ENCODE data around the gene CPXM1. TPM values are rescaled to one million over a fixed set of nuclear protein-coding genes. Genes with fewer than 3 reads are reported as not detected.

The CPXM1 gene
- 8.5 and 9.8 TPM in 2 replicates for total RNA-seq

DNA sequence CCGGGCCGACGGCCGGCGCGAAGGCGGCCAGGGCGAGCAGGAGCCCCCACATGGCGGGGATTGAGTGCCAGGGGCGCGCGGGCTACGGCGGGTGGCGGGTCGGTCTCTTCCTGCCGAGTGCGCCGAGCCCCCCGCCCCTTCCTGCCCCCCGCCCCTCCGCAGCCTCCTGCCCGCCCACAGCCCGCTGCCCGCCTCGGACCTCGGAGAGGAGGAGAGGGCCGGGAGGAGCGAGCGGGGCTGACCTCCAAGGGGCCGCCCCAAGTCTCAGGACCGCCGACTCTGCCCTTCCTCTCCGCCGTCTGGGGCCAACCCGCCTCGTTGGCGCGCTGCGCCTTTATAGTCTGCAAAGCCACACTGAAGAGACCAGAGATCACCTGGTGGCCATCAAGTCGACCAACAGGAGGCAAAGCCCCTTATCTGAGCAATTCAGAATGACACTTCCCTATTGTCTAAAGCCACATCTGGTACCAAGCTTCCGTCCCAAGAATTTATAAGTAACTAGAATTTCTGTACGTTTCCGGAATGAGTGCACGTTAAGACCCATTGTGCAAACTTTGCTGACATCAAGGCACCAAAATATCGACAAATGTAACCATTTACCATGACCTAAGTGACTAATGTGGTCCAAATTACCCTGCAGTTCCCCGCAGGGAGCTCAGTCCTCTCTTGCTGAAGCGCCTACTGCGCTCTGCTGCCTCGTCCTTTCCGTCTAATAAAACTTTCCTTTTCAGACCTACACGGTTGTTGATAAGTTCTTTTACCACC lies at the start of gene CPXM1:
TSS of gene CPXM1 (minus strand) at position 107 of the 765 bp plus-strand sequence. CDS start at position 52, 55 bp downstream.
- ChIA-PET POLR2A (interaction anchor here (0.5 to 1.9 kb wide), 4 partner anchors 11 to 727 kb away, joined by 3 to 7 read pairs (median 3); partner anchors contain the start of genes PCED1A, PTPRA and VPS16), CTCF (interaction anchor here (0.8 to 1.5 kb wide), 2 partner anchors 9 to 33 kb away, joined by 3 read pairs; no protein-coding TSS in a partner anchor)
- H3K4me1 Mint-ChIP-seq, result peaks cover 31% of the 10 kb centered on the region
- no peaks in the 10 kb centered on the region for H3K9me3 Mint-ChIP-seq
- TF ChIP-seq, protein P1, sequence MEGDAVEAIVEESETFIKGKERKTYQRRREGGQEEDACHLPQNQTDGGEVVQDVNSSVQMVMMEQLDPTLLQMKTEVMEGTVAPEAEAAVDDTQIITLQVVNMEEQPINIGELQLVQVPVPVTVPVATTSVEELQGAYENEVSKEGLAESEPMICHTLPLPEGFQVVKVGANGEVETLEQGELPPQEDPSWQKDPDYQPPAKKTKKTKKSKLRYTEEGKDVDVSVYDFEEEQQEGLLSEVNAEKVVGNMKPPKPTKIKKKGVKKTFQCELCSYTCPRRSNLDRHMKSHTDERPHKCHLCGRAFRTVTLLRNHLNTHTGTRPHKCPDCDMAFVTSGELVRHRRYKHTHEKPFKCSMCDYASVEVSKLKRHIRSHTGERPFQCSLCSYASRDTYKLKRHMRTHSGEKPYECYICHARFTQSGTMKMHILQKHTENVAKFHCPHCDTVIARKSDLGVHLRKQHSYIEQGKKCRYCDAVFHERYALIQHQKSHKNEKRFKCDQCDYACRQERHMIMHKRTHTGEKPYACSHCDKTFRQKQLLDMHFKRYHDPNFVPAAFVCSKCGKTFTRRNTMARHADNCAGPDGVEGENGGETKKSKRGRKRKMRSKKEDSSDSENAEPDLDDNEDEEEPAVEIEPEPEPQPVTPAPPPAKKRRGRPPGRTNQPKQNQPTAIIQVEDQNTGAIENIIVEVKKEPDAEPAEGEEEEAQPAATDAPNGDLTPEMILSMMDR (IDR thresholded peaks at IDR 0.05), result no peak
- ATAC-seq (ENCODE audit: low read depth) (peak; percentile 71), DNase-seq (no peak)
- peak within 1 kb of the TSS; percentile 77 for H3K27ac Mint-ChIP-seq
- intact Hi-C loops (cut with micrococcal nuclease), result loop anchor here (2.0 kb wide), 2 partner anchors 40 to 48 kb away; partner anchors contain the start of genes PCED1A and VPS16
- H3K36me3 Mint-ChIP-seq (ENCODE audit: low read depth), result no peaks in the 10 kb centered on the region
- H3K4me3 Mint-ChIP-seq, result peak within 1 kb of the TSS; percentile 85
- H3K27me3 Mint-ChIP-seq, result peaks cover 48% of the 10 kb centered on the region

DNA sequence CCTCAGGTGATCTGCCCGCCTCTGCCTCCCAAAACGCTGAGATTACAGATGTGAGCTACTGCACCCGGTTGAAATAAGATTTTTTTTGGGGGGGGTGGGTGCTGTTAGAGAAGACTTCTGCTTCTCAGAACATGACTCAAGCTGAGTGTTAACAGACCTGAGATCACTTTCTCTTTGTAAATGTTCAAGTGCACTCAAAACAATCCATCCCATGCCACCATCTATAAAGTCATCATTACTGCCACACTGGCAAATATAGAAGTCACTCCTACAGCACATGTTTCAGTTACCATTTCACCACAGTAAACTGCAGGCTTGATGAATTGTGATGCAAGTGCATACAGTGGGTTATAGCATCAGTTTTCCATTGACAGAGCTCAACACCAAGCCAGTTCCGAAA lies 49.1 kb upstream of the CPXM1 start:
- no peaks in the 10 kb centered on the region for H3K9me3 Mint-ChIP-seq
- H3K27me3 Mint-ChIP-seq, result no peaks in the 10 kb centered on the region
- intact Hi-C loops (cut with micrococcal nuclease), result loop anchor here (10.0 kb wide), 2 partner anchors 155 to 375 kb away; partner anchors contain the start of genes EBF4 and SNRPB
- DNase-seq (no peak), ATAC-seq (ENCODE audit: low read depth) (no peak)
- peaks cover 11% of the 10 kb centered on the region for H3K4me1 Mint-ChIP-seq
- no peak overlapping the region for H3K27ac Mint-ChIP-seq
- no peak overlapping the region for H3K4me3 Mint-ChIP-seq
- peaks cover 14% of the 10 kb centered on the region for H3K36me3 Mint-ChIP-seq (ENCODE audit: low read depth)
- ChIA-PET CTCF (no interaction called here), POLR2A (interaction anchor here (0.7 to 1.7 kb wide), 2 partner anchors 9 to 120 kb away, joined by 4 to 5 read pairs; partner anchors contain the start of gene VPS16)
- TF ChIP-seq, protein P1 (IDR thresholded peaks at IDR 0.05), result no peak

DNA sequence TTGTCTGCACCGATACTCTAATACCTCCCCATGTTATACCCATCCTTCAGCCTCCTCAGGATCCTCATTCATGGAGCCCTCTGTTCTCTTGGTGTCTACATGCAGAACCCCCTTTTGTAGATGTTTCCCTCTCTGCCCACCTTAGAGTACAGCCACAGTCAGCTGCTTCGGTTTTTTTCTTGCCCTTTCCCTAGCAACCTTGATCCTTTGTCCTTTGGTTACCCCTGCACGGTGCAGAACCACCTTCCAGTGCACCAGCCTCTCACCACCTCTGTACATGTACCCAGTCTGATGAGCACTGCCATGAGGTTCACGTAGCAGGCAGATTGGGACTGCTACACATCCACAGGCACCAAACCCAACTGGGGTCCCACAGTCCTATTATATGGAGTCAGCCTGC lies 47.4 kb upstream of the CPXM1 start:
- H3K4me1 Mint-ChIP-seq, result peaks cover 11% of the 10 kb centered on the region
- no peak for ATAC-seq (ENCODE audit: low read depth)
- TF ChIP-seq, protein P1 (IDR thresholded peaks at IDR 0.05), result no peak
- no peak overlapping the region for H3K4me3 Mint-ChIP-seq
- ChIA-PET POLR2A (no interaction called here), CTCF (no interaction called here)
- DNase-seq, result no peak
- H3K27ac Mint-ChIP-seq, result no peak overlapping the region
- no peaks in the 10 kb centered on the region for H3K27me3 Mint-ChIP-seq
- intact Hi-C loops (cut with micrococcal nuclease), result loop anchor here (10.0 kb wide), 2 partner anchors 153 to 373 kb away; partner anchors contain the start of genes EBF4 and SNRPB
- no peaks in the 10 kb centered on the region for H3K9me3 Mint-ChIP-seq
- H3K36me3 Mint-ChIP-seq (ENCODE audit: low read depth), result peaks cover 16% of the 10 kb centered on the region

DNA sequence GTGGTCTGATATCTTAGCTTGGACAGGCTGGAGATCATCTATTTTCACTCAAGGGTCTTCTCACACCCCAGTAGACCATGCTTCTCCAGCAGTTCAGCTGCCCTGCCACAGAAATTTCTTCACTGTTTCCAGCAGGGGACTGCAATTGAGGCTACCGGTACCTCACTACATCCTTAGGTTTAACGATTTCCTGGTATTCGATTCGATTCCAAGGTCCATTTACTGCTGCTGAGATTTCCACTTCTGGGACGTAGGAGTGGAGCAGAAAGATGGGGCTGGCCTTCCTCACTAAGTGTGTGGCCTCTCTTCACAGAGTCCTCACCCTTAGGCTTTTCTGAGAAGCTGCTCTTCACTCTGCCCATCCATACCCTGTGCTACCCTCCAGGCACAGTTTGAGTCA lies 46.3 kb upstream of the CPXM1 start:
- no peak overlapping the region for H3K4me3 Mint-ChIP-seq
- CTCF ChIA-PET, result no interaction called here

More for the DNA sequence above, 46.3 kb upstream of the CPXM1 start:
- Mint-ChIP-seq H3K4me1 (peaks cover 2% of the 10 kb centered on the region), H3K27me3 (no peaks in the 10 kb centered on the region), H3K36me3 (ENCODE audit: low read depth) (peaks cover 16% of the 10 kb centered on the region), H3K27ac (no peak overlapping the region), H3K9me3 (no peaks in the 10 kb centered on the region)
- ATAC-seq (ENCODE audit: low read depth) (no peak), DNase-seq (no peak)
- intact Hi-C loops (cut with micrococcal nuclease), result loop anchor here (10.0 kb wide), 2 partner anchors 152 to 372 kb away; partner anchors contain the start of genes EBF4 and SNRPB
- POLR2A ChIA-PET, result no interaction called here
- TF ChIP-seq, protein P1 (IDR thresholded peaks at IDR 0.05), result no peak
